ENCODE results near the gene CCNY. TPM values are rescaled to one million over a fixed set of nuclear protein-coding genes. Genes with fewer than 3 reads are reported as not detected.

Gene CCNY
- total RNA-seq, 1 experiment from 2014 or later = 122 TPM

- Mint-ChIP-seq H3K4me1 (ENCODE audit: low read depth, unreplicated experiment) (peaks cover 66% of the 10 kb centered on the region), H3K4me3 (ENCODE audit: unreplicated experiment) (no peak overlapping the region), H3K27me3 (ENCODE audit: insufficient read depth, unreplicated experiment) (no peaks in the 10 kb centered on the region), H3K36me3 (ENCODE audit: insufficient read depth, unreplicated experiment) (peaks cover 11% of the 10 kb centered on the region), H3K9me3 (ENCODE audit: unreplicated experiment) (no peaks in the 10 kb centered on the region), H3K27ac (ENCODE audit: unreplicated experiment) (peak overlapping the region; percentile 46)
- Histone ChIP-seq H3K27me3 (replicated peaks; ENCODE audit: control insufficient read depth, insufficient read depth, low read length) (no peaks in the 10 kb centered on the region), H3K36me3 (ENCODE audit: control insufficient read depth, insufficient read depth, low read length) (no peaks in the 10 kb centered on the region; the same call in 1 of the 2 replicates), H3K4me3 (ENCODE audit: low read depth, low read length) (no peak overlapping the region), H3K4me1 (peaks cover 55% of the 10 kb centered on the region), H3K9me3 (no peaks in the 10 kb centered on the region)
- intact Hi-C loops (cut with micrococcal nuclease; ENCODE audit: unreplicated experiment) = no loop called here
- CTCF ChIA-PET = interaction anchor here (0.9 kb wide), 1 partner anchor 17 kb away, joined by 3 read pairs; no protein-coding TSS in a partner anchor
- no TSS peak for BruUV-seq (replicated peaks)
- no peak for DNase-seq
- no peak for TF ChIP-seq CTCF (IDR thresholded peaks at IDR 0.05; ENCODE audit: insufficient read depth in 1 of 2, low read depth in 1 of 2, low read length in 1 of 2, severe bottlenecking in 1 of 2, unreplicated experiment in 1 of 2)
- POLR2A ChIA-PET = interaction anchor here (0.6 kb wide), 1 partner anchor 941 kb away, joined by 3 read pairs; no protein-coding TSS in a partner anchor
These were observed 45.8 kb downstream of the CCNY start for GRCh38 chr10:35382096-35382495.

DNA sequence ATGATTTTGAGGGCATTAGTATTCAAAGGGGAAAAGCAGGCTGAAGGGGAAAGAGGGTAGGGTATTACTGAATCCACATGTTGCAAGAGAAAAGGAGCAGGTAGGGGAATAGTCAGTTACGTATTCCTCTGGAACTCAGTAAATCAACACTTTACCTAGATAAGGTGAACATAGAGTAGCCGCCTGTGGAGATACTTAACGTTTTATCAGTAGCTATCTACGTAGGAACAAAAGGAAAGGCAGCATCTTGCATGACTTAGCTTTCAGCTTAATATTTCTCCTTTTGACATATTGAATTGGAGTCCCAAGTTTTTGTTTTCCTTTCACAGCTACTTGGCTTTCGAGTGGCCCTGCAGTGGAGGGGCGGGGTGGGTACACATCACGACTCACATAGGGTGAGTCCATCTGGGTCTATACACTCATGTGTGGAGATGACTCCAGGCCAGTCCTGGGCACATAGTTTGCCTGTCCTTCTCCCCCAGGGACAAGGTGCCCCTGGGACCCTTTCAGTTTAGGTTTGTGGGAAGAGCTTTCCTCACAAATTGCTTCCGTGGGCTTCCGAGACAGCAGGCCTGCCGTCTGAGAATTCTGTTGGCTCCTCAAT, 48.1 kb downstream of the CCNY start:
- no TSS peak for BruUV-seq (replicated peaks)
- H3K27ac Mint-ChIP-seq (ENCODE audit: unreplicated experiment) = peak overlapping the region; percentile 85
- ChIA-PET POLR2A (interaction anchor here (1.0 to 1.4 kb wide), 3 partner anchors 19 to 53 kb away, joined by 3 to 9 read pairs (median 3); no protein-coding TSS in a partner anchor), CTCF (interaction anchor here (0.9 to 1.8 kb wide), 4 partner anchors 19 to 258 kb away, joined by 3 to 7 read pairs (median 5); partner anchors contain the start of gene CREM)
- H3K9me3 ChIP-seq = 0 out of 2 replicates have a peak, but pooled peaks cover 4% of the 10 kb centered on the region
- no peaks in the 10 kb centered on the region for H3K27me3 Mint-ChIP-seq (ENCODE audit: insufficient read depth, unreplicated experiment)
- DNase-seq = peak; percentile 74 to 80
- H3K27me3 ChIP-seq (replicated peaks; ENCODE audit: control insufficient read depth, insufficient read depth, low read length) = no peaks in the 10 kb centered on the region
- TF ChIP-seq CTCF (IDR thresholded peaks at IDR 0.05; ENCODE audit: insufficient read depth in 1 of 2, low read depth in 1 of 2, low read length in 1 of 2, severe bottlenecking in 1 of 2, unreplicated experiment in 1 of 2) = no peak
- no peak overlapping the region for H3K4me3 ChIP-seq (ENCODE audit: low read depth, low read length)
- H3K4me3 Mint-ChIP-seq (ENCODE audit: unreplicated experiment) = peak overlapping the region; percentile 48
- H3K36me3 ChIP-seq (ENCODE audit: control insufficient read depth, insufficient read depth, low read length) = no peaks in the 10 kb centered on the region; the same call in 1 of the 2 replicates
- H3K9me3 Mint-ChIP-seq (ENCODE audit: unreplicated experiment) = no peaks in the 10 kb centered on the region
- peaks cover 44% of the 10 kb centered on the region for H3K4me1 ChIP-seq
- peaks cover 53% of the 10 kb centered on the region for H3K4me1 Mint-ChIP-seq (ENCODE audit: low read depth, unreplicated experiment)
- peaks cover 11% of the 10 kb centered on the region for H3K36me3 Mint-ChIP-seq (ENCODE audit: insufficient read depth, unreplicated experiment)
- intact Hi-C loops (cut with micrococcal nuclease; ENCODE audit: unreplicated experiment) = loop anchor here (1.0 to 2.0 kb wide), 2 partner anchors 19 to 28 kb away; no protein-coding TSS in a partner anchor

DNA sequence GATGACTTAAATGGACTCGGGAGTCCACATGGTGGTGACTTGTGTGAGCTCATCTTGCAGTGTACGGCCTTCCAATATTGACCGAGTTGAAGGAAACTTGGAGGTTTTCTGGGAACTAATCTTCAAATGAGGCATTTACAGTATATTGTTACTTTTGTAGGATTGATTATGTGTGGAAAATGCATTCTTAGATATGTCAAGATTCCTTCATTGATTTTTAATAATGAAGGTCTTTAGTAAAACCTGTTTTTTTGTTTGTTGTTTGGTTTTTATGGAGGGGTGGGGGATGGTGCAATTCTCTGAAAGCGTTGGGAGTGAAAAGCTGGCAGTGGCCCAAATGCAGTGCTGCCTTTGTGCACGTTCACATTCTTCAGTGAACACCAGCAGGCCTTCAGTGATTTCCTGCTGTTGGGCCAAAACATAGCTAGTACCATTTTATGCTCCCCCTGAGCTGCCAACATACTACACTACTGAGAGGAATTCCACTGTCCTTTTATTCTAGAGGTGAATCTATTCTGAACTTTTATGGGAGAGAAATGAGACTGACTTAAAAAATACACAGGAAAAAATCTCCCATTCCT, 50.4 kb downstream of the CCNY start:
- Histone ChIP-seq H3K4me3 (ENCODE audit: low read depth, low read length) (no peak overlapping the region), H3K27me3 (replicated peaks; ENCODE audit: control insufficient read depth, insufficient read depth, low read length) (no peaks in the 10 kb centered on the region), H3K36me3 (ENCODE audit: control insufficient read depth, insufficient read depth, low read length) (no peaks in the 10 kb centered on the region; the same call in 1 of the 2 replicates), H3K9me3 (peaks cover 20% of the 10 kb centered on the region), H3K4me1 (peaks cover 32% of the 10 kb centered on the region)
- Mint-ChIP-seq H3K27me3 (ENCODE audit: insufficient read depth, unreplicated experiment) (no peaks in the 10 kb centered on the region), H3K27ac (ENCODE audit: unreplicated experiment) (no peak overlapping the region), H3K9me3 (ENCODE audit: unreplicated experiment) (peaks cover 12% of the 10 kb centered on the region), H3K4me3 (ENCODE audit: unreplicated experiment) (no peak overlapping the region), H3K4me1 (ENCODE audit: low read depth, unreplicated experiment) (peaks cover 34% of the 10 kb centered on the region), H3K36me3 (ENCODE audit: insufficient read depth, unreplicated experiment) (peaks cover 23% of the 10 kb centered on the region)
- no peak for DNase-seq
- intact Hi-C loops (cut with micrococcal nuclease; ENCODE audit: unreplicated experiment) = no loop called here
- CTCF ChIA-PET = no interaction called here
- no TSS peak for BruUV-seq (replicated peaks)
- POLR2A ChIA-PET = no interaction called here
- TF ChIP-seq CTCF (IDR thresholded peaks at IDR 0.05; ENCODE audit: insufficient read depth in 1 of 2, low read depth in 1 of 2, low read length in 1 of 2, severe bottlenecking in 1 of 2, unreplicated experiment in 1 of 2) = no peak

All from Caco-2 (cell line).